Ascending aorta (tissue), 2 donors: ENCODE data around the gene MBD3L3. TPM values are rescaled to one million over a fixed set of nuclear protein-coding genes. Genes with fewer than 3 reads are reported as not detected.
A peak's percentile ranks its signal among the peaks of the same experiment; 100 is the strongest.
"Not testable (repeated sequence)": the region's sequence is repeated elsewhere in the genome, so short reads cannot be mapped to it uniquely, and the experiment has no call there.

Source experiments
- DNase-seq, 2 donors: peaks; one replicate each; pipeline ENCODE4 v3.0.0-alpha.2; 2019; ENCODE audit warnings: low spot score in 2 of 2
- H3K27ac ChIP-seq, 2 donors: fragments of 200-600 bp; sonication (generic); one replicate each; pipeline ENCODE4 v1.5.1; 2016 to 2017; ENCODE audit warnings: mild to moderate bottlenecking in 1 of 2
- H3K27me3 ChIP-seq: fragments of 200-600 bp; sonication (generic); one replicate; pipeline ENCODE4 v1.5.1; 2017
- H3K36me3 ChIP-seq, 2 donors: fragments of 200-600 bp; sonication (generic); one replicate each; pipeline ENCODE4 v1.5.1; 2016
- H3K4me1 ChIP-seq, 2 donors: fragments of 200-600 bp; sonication (generic); one replicate each; pipeline ENCODE4 v1.5.1; 2016 to 2017; ENCODE audit warnings: mild to moderate bottlenecking in 1 of 2
- H3K4me3 ChIP-seq, 2 donors: fragments of 200-600 bp; sonication (generic); one replicate each; pipeline ENCODE4 v1.5.1; 2016 to 2017; ENCODE audit warnings: mild to moderate bottlenecking in 1 of 2
- H3K9me3 ChIP-seq, 2 donors: fragments of 200-600 bp; sonication (generic); one replicate each; pipeline ENCODE4 v1.5.1; 2016
- intact Hi-C: fragments of 100-400 bp; cut with DNase I; formaldehyde crosslinking; loops from one replicate; pipeline ENCODE4 v1.15.1; 2023
- total RNA-seq: library from RNA; depleted of rRNA; stranded (reverse); fragments of >200 nt; gene quantifications from one replicate; pipeline ENCODE4 v1.1.0, GENCODE V29; 2016
- TF ChIP-seq, protein P1 (sequence below), 3 experiments: fragments of 200-600 bp in 2 of 3; fragments of 450-650 bp in 1 of 3; sonication (generic) in 2 of 3; IDR thresholded peaks; one replicate each; pipeline ENCODE4 v1.5.1; 2016 to 2019; ENCODE audit warnings: antibody characterized with exemption in 3 of 3, mild to moderate bottlenecking in 1 of 3, moderate library complexity in 1 of 3

The MBD3L3 gene
- total RNA-seq, 1 donor from 2014 or later: not detected

DNA sequence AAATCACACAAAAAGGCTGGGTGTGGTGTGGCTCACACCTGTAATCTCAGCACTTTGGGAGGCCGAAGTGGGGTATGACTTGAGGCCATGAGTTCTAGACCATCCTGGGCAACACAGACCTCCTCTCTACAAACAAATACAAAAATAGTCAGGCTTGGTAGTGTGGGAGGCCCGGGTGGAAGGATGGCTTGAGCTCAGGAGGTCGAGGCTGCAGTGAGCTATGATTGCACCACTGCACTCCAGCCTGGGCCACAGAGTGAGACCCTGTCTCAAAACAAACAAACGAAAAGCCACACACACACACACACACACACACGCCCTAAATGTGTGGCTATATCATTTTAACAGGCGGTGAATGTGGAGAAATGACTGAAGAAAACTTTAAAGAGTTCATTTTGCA is 10.1 kb upstream of the MBD3L3 start:
- TF ChIP-seq, protein P1, sequence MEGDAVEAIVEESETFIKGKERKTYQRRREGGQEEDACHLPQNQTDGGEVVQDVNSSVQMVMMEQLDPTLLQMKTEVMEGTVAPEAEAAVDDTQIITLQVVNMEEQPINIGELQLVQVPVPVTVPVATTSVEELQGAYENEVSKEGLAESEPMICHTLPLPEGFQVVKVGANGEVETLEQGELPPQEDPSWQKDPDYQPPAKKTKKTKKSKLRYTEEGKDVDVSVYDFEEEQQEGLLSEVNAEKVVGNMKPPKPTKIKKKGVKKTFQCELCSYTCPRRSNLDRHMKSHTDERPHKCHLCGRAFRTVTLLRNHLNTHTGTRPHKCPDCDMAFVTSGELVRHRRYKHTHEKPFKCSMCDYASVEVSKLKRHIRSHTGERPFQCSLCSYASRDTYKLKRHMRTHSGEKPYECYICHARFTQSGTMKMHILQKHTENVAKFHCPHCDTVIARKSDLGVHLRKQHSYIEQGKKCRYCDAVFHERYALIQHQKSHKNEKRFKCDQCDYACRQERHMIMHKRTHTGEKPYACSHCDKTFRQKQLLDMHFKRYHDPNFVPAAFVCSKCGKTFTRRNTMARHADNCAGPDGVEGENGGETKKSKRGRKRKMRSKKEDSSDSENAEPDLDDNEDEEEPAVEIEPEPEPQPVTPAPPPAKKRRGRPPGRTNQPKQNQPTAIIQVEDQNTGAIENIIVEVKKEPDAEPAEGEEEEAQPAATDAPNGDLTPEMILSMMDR (IDR thresholded peaks at IDR 0.05): no peak
- intact Hi-C loops: no loop called here
- Histone ChIP-seq H3K9me3 (no peaks in the 10 kb centered on the region), H3K36me3 (peaks cover 24 to 26% of the 10 kb centered on the region in 2 donors), H3K27ac (peak overlapping the region; percentile 10 to 69), H3K4me3 (peak overlapping the region in 1 of 2 donors; percentile 74), H3K27me3 (no peaks in the 10 kb centered on the region), H3K4me1 (peaks cover 0 to 6% of the 10 kb centered on the region in 2 donors)
- no peak for DNase-seq

DNA sequence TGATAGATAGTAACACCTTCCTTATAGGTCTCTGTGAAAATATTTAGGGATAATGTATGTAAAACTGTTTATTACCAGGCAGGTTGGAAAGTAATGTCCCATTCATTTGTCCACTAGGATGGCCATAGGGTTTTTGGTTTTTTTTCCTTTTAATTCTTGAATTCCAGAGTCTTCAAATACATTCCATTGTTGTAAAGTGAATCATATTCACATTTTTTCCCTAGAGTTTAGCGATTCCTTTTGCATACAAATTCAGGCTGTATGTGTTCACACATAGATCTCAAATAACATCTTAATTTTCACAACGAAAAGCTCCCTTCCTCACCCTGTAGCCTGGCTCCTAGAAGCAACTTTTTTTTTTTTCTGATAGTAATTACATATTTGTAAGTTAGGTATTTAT is 9.2 kb upstream of the MBD3L3 start:
- no peak for DNase-seq
- H3K4me3 ChIP-seq: no peak overlapping the region
- TF ChIP-seq, protein P1 (IDR thresholded peaks at IDR 0.05): no peak
- H3K27ac ChIP-seq: no peak overlapping the region
- no peaks in the 10 kb centered on the region for H3K9me3 ChIP-seq
- peaks cover 0 to 6% of the 10 kb centered on the region in 2 donors for H3K4me1 ChIP-seq
- intact Hi-C loops: no loop called here
- peaks cover 16 to 17% of the 10 kb centered on the region in 2 donors for H3K36me3 ChIP-seq
- H3K27me3 ChIP-seq: no peaks in the 10 kb centered on the region

DNA sequence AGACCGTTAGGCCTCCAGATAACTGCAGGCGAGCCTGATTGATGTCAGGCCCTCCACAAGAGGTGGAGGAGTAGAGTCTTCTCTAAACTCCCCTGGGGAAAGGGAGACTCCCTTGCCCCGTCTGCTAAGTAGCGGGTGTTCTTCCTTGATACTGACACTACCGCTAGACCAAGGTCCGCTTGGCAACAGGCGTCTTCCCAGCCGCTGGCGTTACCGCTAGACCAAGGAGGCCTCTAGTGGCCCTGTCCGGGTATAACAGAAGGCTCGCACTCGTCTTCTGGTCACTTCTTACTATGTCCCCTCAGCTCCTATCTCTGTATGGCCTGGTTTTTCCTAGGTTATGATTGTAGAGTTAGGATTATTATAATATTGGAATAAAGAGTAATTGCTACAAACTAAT is 8.6 kb upstream of the MBD3L3 start:
- H3K27ac ChIP-seq, H3K27me3 ChIP-seq, intact Hi-C loops, H3K4me1 ChIP-seq, H3K4me3 ChIP-seq, H3K9me3 ChIP-seq, DNase-seq: not testable (repeated sequence)
- peaks cover 10 to 11% of the 10 kb centered on the region in 2 donors for H3K36me3 ChIP-seq
- TF ChIP-seq, protein P1 (IDR thresholded peaks at IDR 0.05): peak in 2 of 3 experiments; percentile 15 to 20

DNA sequence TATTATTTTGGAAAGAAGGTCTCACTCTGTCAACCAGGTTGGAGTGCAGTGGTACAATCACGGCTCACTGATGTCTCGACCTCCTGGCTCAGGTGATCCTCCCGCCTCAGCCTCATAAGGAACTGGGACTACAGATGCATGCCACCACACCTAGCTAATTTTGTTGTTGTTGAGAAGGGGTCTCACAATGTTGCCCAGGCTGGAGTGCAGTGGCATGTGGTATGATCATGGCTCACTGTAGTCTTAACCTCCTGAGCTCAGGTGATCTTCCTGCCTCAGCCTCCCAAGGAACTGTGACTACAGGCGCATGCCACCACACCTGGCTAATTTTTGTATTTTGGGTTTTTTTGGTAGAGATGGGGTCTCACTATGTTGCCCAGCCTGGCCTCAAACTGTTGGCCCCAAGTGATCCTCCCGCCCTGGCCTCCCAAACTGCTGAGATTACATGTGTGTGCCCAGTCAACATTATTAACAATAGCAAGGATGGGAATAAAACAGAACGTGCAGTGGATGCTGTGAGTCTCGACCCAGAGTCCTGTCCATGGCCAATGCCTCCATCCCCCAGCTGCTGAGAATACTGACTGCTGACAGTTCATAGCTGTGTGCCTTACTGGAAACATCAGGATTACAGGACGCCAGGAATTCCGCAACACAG is 5.4 kb upstream of the MBD3L3 start:
- Histone ChIP-seq H3K27ac (no peak overlapping the region), H3K27me3 (no peaks in the 10 kb centered on the region)
- intact Hi-C loops: no loop called here

DNA sequence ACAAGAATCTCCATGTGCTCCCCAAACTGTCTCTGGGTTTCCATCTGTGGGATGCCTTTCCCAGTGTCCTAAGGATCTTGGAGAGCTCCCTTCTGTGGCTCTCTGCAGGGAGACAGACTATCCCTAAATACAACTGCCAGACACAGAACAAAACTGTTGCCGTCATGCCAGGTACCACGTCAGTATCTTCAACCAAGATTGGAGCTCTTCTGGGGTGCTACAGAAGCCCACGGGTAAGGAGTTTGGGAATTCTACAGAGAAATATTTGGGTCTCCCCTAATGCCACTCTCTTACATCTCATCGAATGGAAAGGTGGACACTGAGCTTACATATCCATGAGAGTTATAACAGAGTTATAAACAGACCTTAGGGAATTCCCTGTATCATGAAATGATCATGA is 4.9 kb upstream of the MBD3L3 start:
- H3K9me3 ChIP-seq: no peaks in the 10 kb centered on the region
- TF ChIP-seq, protein P1 (IDR thresholded peaks at IDR 0.05): no peak
- no peak overlapping the region for H3K27ac ChIP-seq
- H3K4me1 ChIP-seq: no peaks in the 10 kb centered on the region
- H3K27me3 ChIP-seq: no peaks in the 10 kb centered on the region
- no peak overlapping the region for H3K4me3 ChIP-seq
- H3K36me3 ChIP-seq: no peaks in the 10 kb centered on the region
- intact Hi-C loops: no loop called here
- DNase-seq: no peak

More for the DNA sequence above, 5.4 kb upstream of the MBD3L3 start:
- no peak for DNase-seq
- Histone ChIP-seq H3K4me1 (no peaks in the 10 kb centered on the region), H3K36me3 (no peaks in the 10 kb centered on the region), H3K4me3 (no peak overlapping the region), H3K9me3 (no peaks in the 10 kb centered on the region)
- TF ChIP-seq, protein P1 (IDR thresholded peaks at IDR 0.05): no peak

DNA sequence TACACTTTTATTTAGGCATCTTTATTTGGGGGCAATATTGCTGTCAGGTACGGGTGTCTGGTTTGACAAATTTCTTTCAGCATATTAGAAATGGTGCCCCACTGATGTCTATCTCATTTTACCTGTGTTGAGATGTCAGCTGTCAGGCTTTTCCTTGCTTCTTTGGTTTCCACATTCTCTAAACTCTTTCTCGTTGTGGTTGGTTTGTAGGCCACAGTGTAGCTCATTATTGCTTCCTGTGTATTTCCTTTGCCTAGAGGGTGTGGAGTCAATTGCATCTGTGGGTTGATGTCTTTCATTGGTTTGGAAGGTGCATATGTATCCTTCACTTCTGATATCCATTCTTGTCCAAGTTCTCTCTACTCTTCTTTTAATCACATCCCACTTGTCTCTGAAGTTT is 1.5 kb upstream of the MBD3L3 start:
- H3K27ac ChIP-seq, H3K4me1 ChIP-seq, intact Hi-C loops, H3K27me3 ChIP-seq, H3K9me3 ChIP-seq, DNase-seq, H3K4me3 ChIP-seq, H3K36me3 ChIP-seq: not testable (repeated sequence)

DNA sequence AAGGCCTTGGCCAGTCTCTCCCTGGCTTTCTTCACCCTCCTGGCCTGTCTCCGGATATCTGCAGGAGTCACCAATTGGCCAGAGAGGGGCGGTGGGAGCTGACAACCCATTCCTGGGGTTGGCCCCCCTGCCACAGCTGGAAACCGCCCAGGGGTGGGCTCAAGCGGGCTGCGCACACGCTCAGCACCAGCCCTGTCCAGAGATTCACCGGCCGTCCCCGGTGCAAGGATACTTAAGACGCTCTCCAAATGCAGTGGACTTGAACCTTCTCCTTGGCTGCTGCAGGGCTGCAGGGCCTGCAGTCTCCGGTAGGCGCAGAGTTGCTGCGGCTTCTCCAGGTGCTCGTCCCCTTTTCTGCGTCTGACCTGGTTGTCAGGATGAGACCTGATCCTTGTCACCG is 2.1 kb downstream of the MBD3L3 start:
- H3K36me3 ChIP-seq, H3K4me1 ChIP-seq, DNase-seq, H3K9me3 ChIP-seq, H3K27me3 ChIP-seq, intact Hi-C loops, H3K4me3 ChIP-seq, H3K27ac ChIP-seq: not testable (repeated sequence)

DNA sequence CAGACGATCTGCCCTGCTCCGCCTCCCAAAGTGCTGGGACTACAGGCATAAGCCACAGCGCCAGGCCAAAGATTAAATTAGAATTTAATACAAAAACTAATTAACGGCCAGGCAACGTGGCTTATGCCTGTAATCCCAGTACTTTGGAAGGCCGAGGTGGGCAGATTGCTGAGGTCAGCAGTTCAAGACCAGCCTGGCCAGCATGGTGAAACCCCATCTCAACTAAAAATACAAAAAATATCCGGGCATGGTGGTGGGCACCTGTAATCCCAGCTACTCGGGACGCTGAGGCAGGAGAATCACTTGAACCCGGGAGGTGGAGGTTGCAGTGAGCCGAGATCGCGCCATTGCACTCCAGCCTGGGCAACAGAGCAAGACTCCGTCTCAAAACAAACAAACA is 2.8 kb downstream of the MBD3L3 start:
- H3K27me3 ChIP-seq, H3K27ac ChIP-seq, H3K4me3 ChIP-seq, H3K4me1 ChIP-seq, DNase-seq, H3K9me3 ChIP-seq, H3K36me3 ChIP-seq, intact Hi-C loops: not testable (repeated sequence)

DNA sequence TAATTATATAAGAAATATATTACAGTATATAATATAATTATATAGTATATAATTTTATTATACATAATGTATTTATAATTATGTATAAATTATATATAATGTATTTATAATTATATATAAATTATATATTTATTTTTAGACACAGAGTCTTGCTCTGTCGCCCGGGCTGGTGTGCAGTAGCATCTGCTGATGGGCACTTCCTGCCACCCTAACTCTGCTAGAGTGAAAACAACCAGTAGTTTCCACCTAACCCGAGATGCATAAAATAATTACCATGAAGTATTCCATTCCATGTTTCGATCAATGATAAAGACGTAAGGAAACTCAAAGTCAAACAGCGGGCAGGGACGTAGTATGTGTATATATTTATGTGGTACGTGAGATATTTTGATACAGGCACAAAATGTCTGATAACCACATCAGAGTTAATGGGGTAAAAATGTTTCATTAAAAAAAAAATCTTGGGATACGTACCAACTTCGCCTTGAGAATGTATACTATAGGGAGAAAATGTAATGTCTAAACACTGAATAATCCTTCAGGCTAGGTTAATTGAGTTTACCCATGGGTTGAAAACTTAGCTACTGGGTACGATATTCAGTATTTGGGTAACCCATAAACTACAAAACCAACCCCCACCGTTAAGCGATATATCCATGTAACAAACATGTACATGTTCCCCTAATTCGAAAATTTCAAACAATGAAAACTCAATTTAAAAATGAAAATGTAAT is 3.7 kb downstream of the MBD3L3 start:
- DNase-seq, H3K27me3 ChIP-seq, H3K27ac ChIP-seq, H3K9me3 ChIP-seq, H3K36me3 ChIP-seq, intact Hi-C loops, H3K4me1 ChIP-seq, H3K4me3 ChIP-seq: not testable (repeated sequence)
